ENCODE measurements around the gene MALAT1.

The MALAT1 gene

GRCh38 chr11:65487467-65488272 lies 11.2 kb upstream of the MALAT1 start:
- Histone ChIP-seq H3K4me1 (peaks cover 68% of the 10 kb centered on the region), H3K4me3 (ENCODE audit: low read depth, low read length) (peak overlapping the region; percentile 34), H2AFZ (peak overlapping the region; percentile 64), H3K4me2 (ENCODE audit: low read length) (peak overlapping the region; percentile 61), H3K27ac (peak overlapping the region; percentile 100), H3K9ac (peak overlapping the region; percentile 29), H3K79me2 (peaks cover 7% of the 10 kb centered on the region), H3K27me3 (ENCODE audit: control insufficient read depth, insufficient read depth, low read length) (no peaks in the 10 kb centered on the region), H3K9me3 (ENCODE audit: control insufficient read depth, low read length) (no peaks in the 10 kb centered on the region), H3K36me3 (ENCODE audit: control insufficient read depth, insufficient read depth, low read length) (no peaks in the 10 kb centered on the region)
- TF ChIP-seq, protein P1, sequence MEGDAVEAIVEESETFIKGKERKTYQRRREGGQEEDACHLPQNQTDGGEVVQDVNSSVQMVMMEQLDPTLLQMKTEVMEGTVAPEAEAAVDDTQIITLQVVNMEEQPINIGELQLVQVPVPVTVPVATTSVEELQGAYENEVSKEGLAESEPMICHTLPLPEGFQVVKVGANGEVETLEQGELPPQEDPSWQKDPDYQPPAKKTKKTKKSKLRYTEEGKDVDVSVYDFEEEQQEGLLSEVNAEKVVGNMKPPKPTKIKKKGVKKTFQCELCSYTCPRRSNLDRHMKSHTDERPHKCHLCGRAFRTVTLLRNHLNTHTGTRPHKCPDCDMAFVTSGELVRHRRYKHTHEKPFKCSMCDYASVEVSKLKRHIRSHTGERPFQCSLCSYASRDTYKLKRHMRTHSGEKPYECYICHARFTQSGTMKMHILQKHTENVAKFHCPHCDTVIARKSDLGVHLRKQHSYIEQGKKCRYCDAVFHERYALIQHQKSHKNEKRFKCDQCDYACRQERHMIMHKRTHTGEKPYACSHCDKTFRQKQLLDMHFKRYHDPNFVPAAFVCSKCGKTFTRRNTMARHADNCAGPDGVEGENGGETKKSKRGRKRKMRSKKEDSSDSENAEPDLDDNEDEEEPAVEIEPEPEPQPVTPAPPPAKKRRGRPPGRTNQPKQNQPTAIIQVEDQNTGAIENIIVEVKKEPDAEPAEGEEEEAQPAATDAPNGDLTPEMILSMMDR (IDR thresholded peaks at IDR 0.05), result no peak

DNA sequence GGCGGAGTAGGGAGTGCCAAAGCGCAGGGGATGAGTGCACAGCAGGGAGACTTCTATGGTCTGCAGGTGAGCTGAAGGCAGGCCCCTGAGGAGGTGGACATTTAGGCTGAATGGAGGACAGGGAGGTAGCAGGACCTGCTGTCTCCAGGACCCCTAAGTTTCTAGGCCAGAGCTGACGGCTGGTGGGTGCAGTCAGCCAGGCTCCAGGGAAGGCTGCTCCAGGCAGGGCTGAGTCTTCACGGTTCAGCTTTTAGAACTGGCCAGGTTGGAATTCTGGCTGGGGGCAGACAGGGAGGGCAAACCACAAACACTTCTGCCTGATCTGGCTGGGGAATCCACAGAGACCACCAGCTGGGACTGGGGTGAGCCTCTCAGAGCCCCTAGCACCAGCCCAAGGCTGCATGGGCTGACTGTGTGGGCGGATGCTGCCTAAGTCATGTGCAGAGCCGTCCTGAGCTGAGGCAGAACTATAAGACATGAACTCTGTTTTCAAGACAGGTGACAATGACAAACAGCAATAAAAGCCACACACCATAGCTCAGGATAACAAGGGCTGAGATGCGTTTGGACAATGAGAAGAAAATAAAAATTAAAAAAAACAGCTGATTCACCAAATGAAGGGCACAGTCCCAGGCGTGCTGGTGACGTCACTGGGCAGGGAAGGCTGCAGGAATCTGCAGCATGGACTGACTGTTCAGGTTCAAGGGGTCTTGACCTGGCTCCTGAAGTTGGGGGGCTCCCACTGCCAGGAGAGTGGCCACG lies 10.4 kb upstream of the MALAT1 start:
- H3K79me2 ChIP-seq, result peaks cover 7% of the 10 kb centered on the region
- peaks cover 75% of the 10 kb centered on the region for H3K4me1 ChIP-seq
- peak overlapping the region; percentile 61 for H3K4me2 ChIP-seq (ENCODE audit: low read length)
- peak overlapping the region; percentile 100 for H3K27ac ChIP-seq
- no peaks in the 10 kb centered on the region for H3K36me3 ChIP-seq (ENCODE audit: control insufficient read depth, insufficient read depth, low read length)
- H3K4me3 ChIP-seq (ENCODE audit: low read depth, low read length), result peak overlapping the region; percentile 34
- H3K27me3 ChIP-seq (ENCODE audit: control insufficient read depth, insufficient read depth, low read length), result no peaks in the 10 kb centered on the region
- peak overlapping the region; percentile 64 for H2AFZ ChIP-seq
- TF ChIP-seq, protein P1 (IDR thresholded peaks at IDR 0.05), result no peak
- peak overlapping the region; percentile 29 for H3K9ac ChIP-seq
- H3K9me3 ChIP-seq (ENCODE audit: control insufficient read depth, low read length), result no peaks in the 10 kb centered on the region

GRCh38 chr11:65489035-65489705 lies 9.7 kb upstream of the MALAT1 start:
- peak overlapping the region; percentile 100 for H3K27ac ChIP-seq
- peaks cover 83% of the 10 kb centered on the region for H3K4me1 ChIP-seq
- TF ChIP-seq, protein P1 (IDR thresholded peaks at IDR 0.05), result no peak
- H3K9ac ChIP-seq, result peak overlapping the region; percentile 19
- H3K4me2 ChIP-seq (ENCODE audit: low read length), result peak overlapping the region; percentile 61
- peak overlapping the region; percentile 50 for H2AFZ ChIP-seq
- H3K79me2 ChIP-seq, result peaks cover 4% of the 10 kb centered on the region
- H3K27me3 ChIP-seq (ENCODE audit: control insufficient read depth, insufficient read depth, low read length), result no peaks in the 10 kb centered on the region
- no peaks in the 10 kb centered on the region for H3K9me3 ChIP-seq (ENCODE audit: control insufficient read depth, low read length)
- no peaks in the 10 kb centered on the region for H3K36me3 ChIP-seq (ENCODE audit: control insufficient read depth, insufficient read depth, low read length)
- no peak overlapping the region for H3K4me3 ChIP-seq (ENCODE audit: low read depth, low read length)

DNA sequence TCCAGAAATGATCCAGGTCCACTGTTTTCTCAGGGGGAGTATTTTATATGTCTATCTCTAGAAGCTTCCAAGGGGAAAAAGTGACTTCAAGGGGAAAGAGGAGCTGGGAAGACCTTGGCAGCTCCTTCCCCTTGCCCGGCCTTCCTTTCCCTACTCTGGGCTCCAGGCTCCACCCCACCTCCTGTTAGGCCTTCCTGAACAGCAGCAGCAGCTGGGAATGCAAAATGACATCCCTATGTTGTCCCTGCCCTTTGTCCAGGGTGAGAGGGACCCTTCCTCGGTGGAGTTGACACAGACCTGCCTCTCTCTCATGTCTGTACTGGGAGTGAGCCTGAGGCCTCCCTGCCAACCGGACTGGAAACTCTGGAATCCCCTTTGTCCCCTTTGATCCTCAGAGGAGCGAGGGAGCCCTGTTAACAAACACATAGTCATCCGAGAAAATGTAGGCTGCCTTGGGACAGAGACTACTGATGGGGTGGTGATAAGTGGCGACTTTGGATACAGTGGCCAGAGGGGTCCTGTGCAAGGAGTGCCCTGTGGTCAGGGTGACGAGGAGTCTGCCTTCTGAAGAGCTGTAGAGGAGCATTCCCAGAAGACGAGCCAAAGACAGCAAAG lies 9.0 kb upstream of the MALAT1 start:
- Histone ChIP-seq H3K9ac (peak overlapping the region; percentile 19), H3K4me2 (ENCODE audit: low read length) (peak overlapping the region; percentile 61), H3K4me1 (peaks cover 86% of the 10 kb centered on the region), H2AFZ (peak overlapping the region; percentile 50), H3K4me3 (ENCODE audit: low read depth, low read length) (no peak overlapping the region), H3K9me3 (ENCODE audit: control insufficient read depth, low read length) (no peaks in the 10 kb centered on the region), H3K27me3 (ENCODE audit: control insufficient read depth, insufficient read depth, low read length) (no peaks in the 10 kb centered on the region), H3K36me3 (ENCODE audit: control insufficient read depth, insufficient read depth, low read length) (no peaks in the 10 kb centered on the region), H3K79me2 (peaks cover 4% of the 10 kb centered on the region), H3K27ac (peak overlapping the region; percentile 100)
- TF ChIP-seq, protein P1 (IDR thresholded peaks at IDR 0.05), result no peak
